GM21515 (cell line): Measurements from ENCODE around the gene MAL.

Experiments used
- ATAC-seq: cut with Tn5 transposase; IDR thresholded peaks from one replicate; pipeline ENCODE4 v1.9.1; 2021; ENCODE audit not compliant: unreplicated experiment

Gene MAL

GRCh38 chr2:94996305-94997100, 29.0 kb upstream of the MAL start:
- ATAC-seq: no peak

- ATAC-seq: no peak
These were observed 27.3 kb upstream of the MAL start for GRCh38 chr2:94997981-94998930.

DNA sequence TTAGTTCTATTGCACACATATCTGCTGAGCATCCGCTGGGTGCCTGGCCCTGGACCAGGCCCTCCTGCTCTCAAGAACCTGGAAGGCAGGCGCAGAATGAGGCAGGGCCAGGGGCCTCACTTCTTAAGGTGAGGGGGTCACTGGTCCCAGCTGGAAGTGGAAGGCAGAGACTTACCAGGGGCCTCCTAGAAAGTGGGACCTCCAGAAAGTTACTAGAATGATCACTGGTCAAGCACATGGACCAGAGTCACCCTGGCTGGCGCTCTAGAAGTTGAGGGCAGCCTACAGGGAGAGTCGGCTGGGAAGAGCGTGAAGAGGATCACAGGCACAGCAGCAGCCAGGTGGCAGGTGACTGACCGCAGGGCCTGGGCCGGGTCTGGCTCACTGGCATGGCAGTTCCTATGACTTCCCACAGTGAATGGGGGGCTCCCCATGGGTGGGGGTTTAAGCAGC, 26.1 kb upstream of the MAL start:
- no peak for ATAC-seq

DNA sequence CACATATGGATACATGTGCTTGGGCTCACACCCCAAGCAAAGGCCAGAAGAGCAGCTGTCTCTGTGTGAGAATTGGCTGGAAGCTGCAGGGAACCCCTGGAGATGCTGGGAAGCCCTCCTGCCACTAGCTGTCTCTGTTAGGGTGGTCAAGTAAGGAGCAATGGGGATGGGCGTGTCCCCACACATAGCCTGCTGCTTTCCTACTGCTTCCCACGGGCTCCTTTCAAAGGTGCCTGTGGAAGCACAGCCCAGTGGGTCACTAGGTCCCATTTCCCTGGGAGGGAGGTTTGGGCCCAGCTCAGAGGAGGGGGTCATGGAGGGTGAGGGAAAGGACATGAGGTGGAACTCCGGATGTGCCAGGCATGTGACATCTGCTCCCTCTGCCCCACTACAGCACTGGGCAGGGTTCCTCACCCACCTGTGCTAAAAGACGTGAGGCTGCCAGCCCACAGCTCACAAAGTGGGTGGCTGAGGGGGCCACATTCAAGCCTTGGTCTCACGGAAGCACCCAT, 24.4 kb upstream of the MAL start:
- ATAC-seq: no peak

DNA sequence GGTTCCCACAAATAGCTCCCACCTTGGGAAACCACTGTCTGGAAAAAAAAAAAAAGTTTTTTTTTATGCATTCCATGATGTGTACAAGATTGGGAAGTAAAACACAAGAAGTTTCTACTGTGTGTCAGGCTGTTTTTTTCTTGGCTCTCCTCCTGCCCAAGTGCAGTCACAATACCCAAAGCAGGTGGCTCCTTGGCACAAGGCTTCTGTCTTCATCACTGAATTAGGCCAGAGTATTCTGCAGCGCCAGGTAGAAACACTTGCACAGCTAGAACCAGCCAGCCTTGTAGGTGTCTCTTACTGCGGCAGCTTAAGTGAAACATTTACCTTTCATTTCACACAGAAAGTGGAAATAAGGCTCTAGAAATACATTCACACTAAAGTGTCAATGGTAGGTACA, 23.8 kb upstream of the MAL start:
- ATAC-seq: no peak

DNA sequence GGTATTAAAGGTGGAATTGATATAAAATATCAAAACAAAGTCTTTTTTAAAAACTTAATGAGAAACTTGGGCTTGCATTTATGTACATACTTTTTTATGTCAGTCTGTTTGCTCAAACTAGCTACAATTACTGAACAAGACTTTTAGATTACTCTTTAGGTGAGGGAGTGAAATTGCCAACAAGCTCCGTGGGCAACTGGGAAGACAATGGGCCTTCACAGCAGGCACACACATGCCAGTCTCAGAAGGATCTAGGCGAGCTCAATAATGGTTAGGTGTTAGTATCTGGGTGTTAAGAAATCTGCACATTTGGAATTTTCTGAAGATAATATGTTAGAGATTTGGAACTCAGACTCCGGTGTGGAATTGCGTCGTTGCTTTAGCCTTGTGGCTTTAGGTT, 23.0 kb upstream of the MAL start:
- ATAC-seq: no peak

GRCh38 chr2:95004287-95004686, 21.2 kb upstream of the MAL start:
- no peak for ATAC-seq

DNA sequence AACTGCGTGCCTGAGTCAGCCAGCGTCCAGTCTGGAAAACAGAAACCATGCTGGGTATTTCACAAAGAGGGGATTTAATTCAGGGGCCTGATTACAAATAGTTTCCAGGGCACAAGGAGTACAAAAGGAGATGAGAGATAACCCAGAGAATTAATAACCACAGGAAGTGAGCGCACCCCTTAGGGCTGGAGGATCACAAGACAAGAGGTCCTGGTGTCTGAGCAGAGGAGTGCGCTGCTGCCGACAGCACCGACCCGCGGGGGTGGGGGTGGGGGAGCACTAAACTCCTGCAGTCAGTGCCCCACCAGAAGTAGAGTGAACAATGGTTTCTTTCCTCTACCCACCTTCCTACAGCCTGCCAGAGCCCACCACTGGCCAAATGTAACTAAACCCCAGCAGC, 20.8 kb upstream of the MAL start:
- ATAC-seq: no peak

DNA sequence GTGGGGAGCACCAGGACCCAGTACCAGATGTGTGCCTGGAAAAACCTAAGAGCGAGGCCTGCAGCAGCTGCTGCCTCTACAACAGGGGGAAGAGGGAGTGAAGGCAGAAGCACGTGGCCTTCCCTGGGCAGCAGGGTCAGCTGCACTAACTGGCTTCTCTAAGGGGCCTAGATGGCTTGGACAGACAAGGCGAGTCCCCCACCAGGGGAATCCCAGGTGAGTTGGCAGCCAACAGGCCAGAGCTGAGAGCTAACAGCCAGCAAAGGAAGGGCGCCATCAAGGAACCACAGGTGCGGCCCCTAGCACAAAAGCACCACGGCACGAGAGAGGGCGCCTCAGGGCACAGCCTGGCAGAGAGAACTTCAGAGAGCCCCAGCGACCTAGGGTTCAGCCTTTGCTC, 19.8 kb upstream of the MAL start:
- no peak for ATAC-seq

- ATAC-seq: no peak
These were observed 18.9 kb upstream of the MAL start for GRCh38 chr2:95006588-95006987.

- ATAC-seq: no peak
These were observed 18.4 kb upstream of the MAL start for GRCh38 chr2:95007031-95007609.

- ATAC-seq: no peak
These were observed 17.7 kb upstream of the MAL start for GRCh38 chr2:95007822-95008221.

DNA sequence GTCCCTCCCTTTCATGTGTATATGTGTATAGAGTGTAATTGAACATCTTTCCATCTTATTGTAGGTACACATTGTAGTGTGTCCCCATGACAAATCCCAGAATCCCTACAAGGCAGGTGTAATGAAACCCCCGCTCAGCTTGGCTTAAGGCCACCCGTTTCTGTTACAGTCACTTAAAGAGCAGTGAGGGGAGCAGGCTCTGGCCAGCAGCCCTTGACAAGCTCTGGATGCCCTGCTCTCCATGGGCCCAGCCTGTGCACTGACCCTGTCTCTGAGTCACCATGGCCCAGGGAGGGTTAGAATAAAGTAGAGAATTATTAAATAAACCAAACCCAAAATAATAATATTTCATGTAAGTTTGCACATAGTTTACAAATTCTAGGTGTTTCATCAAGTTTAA, 17.2 kb upstream of the MAL start:
- no peak for ATAC-seq

DNA sequence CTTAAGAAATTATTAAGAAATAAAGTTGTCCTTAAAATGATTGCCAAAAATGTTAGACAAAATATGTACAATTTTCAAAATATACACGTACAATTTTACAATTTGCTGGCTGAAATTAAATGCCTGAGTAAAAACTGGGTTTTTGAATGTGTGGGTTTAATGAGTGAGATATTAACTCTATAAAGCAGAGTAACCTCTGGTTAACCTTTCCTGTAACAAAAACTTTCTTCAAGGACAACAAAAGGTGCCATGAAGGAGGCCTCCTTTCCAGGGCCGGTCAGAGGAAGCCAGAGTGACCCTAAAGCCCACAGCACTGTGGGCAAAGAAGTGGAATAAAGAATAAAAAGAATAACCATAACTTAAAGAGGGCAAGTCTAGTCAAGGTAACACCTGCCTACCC, 16.5 kb upstream of the MAL start:
- ATAC-seq: no peak

DNA sequence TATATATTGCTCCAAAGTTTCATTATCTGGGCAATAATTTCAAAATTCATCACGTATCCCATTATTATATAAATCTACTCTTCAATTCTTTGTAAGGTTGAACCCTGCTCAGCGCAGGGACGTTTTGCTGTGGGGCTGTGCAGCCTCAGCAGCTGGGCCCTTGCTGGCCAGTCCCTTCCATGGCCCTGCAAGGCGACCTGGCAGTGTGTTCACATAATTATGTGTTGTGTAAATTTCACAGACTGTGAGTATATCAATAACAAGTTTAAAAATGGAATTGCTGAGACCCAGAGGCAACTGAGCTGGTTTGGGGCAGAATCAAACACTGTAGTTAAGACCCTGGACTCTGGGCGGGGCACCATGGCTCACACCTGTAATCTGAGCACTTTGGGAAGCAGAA, 16.1 kb upstream of the MAL start:
- ATAC-seq: no peak

DNA sequence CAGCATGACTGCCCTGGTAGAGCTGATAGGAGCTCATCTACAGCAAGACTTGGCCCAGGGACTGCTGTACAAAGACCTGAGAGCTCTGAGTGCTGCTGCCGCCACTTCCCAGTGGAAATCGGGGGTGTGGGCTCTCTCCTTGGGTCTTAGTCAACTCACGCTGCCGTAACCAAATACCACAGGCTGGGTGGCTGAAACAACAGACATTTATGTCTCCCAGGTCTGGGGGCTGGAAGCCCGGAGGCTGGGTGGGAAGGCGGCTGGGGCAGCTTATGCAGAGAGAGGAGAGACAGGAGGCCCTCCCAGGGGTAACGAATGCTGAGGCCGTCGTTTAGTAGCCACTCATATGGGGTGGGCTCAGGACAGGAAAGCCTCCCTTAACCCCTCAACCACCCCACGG, 15.4 kb upstream of the MAL start:
- ATAC-seq: no peak

GRCh38 chr2:95010718-95011117, 14.8 kb upstream of the MAL start:
- no peak for ATAC-seq

DNA sequence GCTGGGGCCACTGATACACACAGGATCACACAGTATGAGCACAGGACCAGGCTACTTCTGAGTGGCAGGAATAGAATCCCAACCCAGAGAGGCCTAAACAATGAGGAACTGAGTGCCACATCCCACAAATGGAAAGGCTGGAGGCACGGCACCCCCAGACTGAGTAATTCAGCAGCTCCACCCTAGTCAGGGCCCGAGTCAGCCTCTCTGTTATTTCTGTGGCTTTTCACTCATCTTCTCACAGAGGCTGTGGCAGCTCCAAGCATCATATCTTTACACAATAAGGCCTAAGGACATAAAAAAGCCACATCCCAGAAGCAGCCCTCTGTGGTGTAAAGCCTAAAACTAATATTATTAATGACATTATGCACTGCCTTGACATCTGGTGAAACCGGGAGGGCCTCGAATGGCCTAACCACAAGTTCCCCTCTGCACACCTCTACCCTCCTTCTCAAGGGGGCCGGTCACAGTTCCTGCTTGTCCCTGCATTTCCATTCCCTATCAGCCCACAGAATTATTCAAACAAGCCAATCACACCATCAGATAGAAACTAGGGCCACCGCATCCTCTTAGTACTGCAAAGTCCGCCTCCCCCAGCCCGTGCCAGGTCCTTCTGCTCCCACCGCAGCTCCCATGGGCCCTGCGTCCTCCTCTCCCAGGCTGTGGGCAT, 12.5 kb upstream of the MAL start:
- peak; percentile 92 for ATAC-seq

DNA sequence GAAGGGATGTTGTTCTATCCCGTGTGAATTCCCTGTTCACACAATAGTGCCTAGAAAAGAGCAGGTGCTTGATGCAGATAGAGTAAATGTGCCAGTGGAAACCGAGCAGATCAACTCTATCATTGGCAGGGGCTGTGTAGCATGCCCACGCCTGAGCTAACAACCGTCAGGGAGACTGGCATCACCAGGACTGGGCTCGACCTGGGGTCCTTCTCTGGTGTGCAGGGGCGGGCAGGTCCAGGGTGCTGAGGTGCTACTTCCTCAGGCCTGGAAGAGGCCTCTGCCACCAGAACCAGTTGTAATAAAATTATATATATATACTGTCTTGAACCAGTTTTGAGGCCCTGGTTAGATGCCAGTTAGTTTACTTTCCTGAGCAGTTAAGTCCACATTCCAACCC, 11.8 kb upstream of the MAL start:
- no peak for ATAC-seq

DNA sequence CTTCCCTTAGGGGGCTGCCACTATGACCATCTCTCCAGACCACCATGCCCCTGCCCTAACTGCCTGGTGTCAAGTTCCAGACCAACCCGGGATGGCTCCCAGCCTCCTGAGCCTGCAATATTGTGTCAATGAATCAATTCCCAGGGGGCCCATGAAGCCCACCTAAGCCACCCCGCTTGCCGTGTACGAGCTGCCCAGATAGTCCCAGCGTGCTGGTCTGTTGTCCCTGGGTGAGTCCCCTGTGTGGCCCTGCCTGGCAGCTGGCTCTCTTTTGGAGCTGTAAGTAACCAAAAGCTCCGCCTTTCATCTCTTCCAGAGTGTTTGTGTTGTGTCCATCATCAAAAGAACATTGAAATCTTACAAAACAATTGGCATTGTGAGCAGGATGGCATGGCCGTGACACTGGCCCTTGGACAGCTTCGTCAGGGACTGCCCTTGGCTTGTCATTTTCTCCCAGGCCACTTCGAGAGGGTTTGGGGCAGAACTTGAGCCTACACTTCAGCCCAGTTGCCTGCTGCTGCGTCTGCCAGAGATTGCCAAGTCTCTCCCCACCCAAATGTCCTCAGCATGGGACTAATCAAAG, 11.3 kb upstream of the MAL start:
- ATAC-seq: no peak
